GM19043 (cell line): ENCODE data around the gene AOPEP.

ENCODE experiments used
- ATAC-seq: cut with Tn5 transposase; IDR thresholded peaks from one replicate; pipeline ENCODE4 v1.9.1; 2021; ENCODE audit warnings: low read depth; ENCODE audit not compliant: unreplicated experiment

AOPEP gene

DNA sequence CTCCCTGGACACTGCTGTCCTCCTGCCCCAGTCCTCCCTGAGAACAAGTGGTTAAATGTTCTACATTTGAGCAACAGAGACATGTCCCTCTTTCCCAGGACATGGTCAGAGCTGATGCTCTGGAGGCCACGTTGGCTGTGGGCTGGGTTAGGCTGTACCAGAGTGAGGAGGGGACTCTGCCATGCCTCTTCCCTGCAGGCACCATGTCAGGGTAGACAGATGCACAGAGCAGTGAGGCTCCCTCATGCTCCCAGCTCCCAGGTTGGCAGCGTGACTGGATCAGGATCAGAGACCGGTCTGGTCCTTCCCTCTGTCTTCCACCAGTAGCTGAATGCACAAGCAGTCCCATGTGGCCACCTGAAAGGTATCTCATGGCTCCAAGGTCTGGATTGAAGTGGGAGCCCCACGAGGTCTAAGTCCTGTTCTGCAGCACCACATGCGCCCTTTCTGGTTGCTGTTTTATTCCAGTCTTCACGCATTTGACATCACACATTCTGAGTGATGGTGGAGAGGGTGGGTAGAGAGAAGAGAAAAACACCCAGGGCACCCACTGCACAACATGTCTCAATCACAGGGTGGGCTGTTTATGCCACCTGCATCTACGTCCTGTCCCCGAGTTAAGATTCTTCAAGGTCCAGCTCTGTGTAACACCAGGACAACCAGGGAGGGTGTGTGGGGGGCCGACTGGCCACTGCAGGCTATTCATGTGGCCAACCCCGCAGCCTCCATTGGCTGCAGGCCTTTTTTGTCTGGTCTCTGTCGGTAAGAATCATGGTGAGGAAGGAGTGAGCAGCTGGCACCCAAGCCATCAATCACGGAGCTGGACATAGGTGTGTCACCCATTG is 386.2 kb downstream of the AOPEP start:
- ATAC-seq: no peak

DNA sequence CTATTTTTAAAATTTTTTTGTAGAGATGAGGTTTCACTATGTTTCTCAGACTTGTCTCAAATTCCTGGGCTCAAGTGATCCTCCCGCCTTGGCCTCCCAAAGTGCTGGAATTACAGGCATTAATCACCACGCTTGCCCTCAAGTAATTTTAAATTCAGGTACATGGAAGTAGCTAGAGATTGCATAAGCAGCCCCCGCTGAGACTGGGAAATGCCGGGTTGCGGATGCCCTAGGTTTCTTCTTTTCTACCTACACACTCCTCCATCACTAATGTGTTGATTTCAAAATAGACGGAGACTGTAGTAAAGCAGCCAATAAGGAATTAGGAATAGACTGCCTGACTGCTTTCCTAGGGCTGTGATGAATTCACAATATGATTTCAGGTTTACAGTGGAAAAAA is 388.6 kb downstream of the AOPEP start:
- no peak for ATAC-seq

DNA sequence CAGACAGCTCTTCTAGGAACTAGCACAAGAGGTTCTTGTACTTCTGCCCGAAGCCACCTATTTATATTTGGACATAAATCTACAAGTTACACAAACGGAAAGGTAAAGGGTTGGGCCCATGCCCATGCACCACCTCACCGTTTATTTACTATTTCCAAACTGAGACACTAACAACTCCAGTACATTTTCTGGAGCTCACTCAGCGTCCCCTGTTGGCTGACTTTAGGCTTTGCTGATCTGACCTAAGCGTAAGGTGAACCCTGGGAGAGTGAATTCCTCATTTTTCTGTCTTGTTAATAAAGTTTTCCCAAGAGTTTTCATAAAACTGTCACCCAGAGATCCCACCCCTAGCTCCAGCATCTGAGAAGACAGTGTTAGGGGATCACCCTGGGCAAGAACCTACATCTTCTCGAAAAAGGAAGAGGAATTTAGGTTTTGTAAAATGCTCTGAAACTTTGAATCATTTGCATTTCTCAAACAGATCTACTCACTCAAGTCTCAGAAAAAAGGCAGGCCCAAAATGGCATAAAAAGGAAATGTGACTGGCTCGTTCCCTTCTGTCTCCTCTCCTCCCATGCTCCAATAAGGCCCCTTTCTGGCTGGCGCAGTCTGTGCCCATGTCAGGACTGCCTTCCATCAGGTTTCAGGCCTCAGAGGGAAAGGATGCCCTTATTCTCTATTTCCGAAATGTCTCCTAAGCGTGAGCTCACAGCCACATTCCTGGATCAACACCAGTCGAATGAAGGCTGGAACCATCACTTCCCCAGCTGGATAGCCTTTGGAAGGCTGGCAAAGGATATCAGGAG is 389.7 kb downstream of the AOPEP start:
- no peak for ATAC-seq

DNA sequence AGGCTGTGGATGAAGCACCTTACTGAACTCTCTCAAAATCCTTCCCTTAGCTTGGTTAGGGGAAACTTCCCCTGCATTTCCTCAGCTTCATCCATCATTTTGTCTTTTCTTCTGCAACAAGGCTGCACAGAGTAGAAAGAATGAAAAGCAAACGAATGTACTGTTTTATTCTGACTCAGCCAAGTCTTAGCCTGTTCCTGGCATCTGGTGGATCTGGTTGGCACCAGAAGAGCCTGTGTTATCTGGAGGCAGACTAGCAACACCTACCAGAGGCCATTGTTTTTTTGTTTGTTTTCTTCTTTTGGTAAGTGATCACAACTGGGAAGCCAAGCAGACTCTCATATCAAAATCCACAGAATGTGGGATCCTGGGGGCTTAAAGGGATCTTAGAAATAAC is 390.3 kb downstream of the AOPEP start:
- ATAC-seq: no peak

DNA sequence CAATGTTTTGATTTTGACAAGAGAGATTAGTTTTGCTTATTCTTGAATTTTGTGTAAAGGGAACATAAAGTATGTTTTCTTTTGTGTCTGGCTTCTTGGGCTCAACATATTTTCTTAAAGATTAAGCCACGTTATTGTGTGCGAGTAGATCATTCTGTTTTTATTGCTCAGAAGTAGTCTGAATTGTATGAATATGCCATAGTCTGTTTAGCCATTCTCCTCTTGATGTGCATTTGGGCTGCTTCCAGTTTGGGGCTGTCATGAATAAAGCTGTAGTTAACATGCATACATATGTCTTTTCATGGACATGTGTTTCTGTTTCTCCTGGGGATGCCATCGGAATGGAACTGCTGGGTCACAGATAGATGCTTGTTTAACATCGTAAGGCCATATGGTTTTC is 392.1 kb downstream of the AOPEP start:
- no peak for ATAC-seq

DNA sequence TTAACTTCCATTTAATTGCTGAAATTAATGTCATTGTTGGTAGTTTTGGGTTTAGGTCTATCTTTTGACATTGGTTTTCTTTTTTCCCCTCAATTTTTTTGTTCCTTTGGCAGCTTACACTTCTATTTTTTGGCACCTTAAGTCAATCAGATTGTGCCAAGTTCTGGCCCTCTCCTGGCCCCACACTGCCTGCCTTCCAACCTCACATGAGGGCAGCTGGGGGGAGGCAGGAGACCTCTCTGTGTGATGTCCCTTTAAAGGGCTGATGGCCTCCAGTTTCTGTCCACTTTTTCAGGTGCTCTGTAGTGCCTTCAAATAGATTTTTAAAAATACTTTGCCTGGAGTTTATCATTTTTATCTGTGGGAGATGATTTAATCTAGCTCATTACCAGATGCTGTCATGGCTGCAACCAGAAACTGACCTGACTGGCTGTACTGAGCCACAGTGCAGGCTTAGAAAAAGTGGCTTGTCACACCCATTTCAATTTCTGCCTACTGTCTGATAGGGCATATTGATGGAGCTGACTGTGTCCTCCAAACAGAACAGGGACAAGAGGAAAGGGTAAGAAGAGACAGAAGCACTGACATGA is 394.4 kb downstream of the AOPEP start:
- no peak for ATAC-seq

DNA sequence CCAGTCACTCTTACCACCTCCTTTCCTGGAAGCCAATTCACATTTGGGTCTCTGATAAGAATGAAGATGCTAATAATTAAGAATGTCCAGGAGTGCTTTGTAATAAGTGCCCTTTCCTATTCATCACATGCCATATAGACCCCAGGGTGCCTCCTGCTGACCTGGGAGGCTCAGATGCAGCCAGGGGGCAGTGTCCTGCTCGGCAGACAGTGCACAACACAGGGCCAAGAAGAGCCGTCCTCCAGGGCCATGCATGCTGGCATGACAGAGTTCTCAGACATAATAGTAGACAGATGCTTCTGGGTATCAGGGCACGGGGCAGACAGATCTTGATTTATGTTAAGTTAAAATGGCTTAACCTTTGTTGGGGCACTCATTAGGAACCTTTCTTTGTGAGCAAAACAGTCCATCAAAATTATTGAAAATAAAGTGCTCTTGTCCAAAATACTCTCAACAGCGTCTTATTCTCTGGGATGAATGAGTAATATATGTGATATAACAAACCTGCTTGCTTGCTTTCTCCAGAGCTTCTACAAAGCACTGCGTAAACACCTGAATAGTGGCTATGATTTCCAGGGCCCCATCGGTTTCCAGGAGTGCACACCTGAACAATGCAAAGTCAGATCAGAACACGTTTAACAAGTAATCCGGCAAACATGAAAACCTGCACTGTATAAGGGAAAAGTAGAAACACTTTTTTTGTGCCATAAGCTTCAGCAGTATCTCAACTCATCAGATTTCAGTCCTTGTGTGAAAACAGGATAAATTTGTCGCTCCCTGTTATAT is 398.3 kb downstream of the AOPEP start:
- no peak for ATAC-seq

DNA sequence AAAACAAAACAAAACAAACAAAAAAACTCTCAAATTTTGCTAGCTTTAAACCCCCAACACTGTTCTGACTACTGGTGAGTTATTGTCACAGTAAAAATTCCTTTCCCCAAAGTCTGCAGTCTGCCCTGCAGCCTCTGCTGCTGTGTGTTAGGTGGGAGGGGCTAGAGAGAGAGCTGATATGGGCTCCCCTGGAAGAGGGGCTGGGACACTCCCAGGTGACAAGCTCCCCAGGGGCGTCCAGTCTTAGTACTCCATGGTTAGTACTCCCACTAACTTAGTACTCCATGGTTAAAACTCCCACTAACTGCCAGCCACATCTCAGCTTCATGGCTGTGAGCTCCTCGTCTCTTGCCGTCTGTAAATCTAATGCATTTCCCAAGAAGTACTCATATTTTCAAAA is 399.2 kb downstream of the AOPEP start:
- no peak for ATAC-seq

DNA sequence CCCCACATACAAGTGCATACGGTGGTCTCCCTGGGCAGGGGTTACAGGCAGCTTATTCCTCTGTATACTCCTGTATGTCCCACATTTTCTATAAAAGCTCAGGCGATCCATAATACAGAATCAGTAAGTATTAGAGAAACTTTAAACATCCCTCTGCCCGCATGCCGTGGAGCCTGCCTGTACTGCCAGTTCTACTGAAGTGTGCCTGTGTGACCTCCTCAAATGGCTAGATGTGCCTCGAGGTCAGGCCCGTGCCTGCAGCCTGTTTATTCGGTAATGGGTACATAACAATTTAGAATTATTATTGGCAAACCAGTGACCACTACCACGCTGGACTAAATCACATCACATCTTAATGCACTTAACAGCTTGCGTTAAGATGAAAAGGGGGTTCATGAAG is 400.2 kb downstream of the AOPEP start:
- no peak for ATAC-seq

DNA sequence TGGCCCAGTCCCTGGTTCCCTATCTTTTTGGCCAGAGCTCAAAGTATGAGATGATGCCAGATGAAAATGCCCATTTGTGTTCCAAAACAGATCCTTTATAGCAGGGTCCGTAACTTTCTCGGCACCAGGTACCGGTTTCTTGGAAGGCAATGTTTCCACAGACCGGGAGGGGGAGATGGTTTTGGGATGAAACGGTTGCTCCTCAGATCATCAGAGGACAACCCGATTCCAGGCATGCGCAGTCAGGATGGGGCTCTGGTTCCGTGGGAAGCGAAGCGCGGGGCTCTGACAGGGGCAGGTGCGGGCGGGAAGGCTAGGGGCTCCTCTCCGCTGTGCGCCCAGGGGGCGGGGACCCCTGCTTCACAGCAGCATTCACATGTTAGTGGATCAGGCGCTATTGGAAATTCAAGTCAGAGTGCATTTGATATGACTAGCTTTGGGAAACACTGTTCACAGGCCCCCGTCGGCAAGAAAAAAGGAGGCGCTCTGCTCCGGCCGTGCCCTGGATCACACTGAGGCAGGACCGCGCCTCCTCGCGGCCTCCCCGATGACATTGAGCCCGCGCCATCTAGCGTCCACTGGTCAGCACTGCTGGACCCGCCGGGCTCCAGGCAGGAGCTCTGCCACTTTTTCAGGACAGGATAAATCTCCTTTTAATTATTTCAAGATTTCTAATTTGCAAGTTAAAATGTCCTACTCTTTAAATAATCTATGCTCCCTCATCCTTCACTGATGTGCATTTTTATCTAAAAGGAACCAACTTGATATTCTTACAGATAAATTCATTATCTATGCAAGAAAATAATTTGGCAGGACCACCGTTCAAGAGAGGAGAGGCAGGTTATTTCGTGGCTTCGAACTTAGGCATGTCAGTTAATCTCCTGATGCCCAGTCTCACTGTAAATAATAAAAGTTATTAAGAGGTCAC is 401.0 kb downstream of the AOPEP start:
- no peak for ATAC-seq

DNA sequence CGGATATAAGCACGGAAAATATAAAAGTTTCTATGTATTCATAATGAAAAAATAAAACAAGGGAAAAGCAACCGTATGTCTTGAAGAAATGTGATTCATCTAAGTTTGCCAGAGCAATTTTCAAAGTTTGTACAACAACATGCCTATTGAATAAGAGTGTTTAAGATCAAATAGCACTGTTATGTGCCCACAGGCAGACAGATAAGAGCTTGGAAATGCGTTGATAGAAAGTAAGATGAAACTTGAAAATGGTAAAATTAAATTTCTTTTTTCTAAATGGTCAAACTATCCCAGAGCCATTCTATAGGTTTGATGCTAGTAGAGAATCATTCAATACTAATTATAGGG is 401.7 kb downstream of the AOPEP start:
- no peak for ATAC-seq

DNA sequence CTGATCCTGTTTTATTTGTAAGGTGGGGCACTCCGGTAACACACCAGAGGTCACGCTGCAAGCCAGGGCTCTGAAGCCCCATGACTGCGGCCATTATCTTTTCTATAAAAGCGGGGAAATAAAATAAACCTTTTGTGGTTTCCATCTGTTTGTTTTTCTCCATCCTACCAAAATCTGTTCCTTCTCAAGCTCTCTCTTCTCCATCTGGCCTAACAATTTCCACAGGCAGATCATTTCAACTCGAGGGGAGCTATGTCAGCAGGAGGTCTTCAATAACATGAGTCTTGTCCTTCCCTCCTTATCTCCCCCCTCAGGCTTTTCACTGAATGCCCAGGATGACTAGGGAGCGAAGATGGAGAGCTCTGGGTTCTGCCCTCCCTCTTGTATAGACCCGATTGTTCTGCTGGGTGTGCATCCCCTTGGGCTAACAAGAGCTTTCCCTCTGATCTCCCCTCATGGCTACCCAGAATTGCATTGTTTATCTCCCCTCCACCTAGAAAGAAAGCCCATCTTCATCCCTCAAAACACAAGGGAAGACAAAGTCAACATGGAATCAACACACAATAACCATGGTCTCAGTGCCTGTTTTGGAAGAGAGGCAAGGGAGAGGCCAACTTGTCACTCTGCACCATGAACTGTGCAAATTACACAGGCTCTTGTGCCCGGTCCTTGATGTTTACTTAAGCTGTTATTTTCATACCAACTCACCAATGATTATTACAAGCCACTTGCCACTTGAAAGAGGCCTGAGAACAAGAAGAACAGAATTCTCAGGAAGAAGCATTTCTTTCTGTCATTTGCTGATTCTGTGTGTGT is 403.2 kb downstream of the AOPEP start:
- ATAC-seq: no peak

DNA sequence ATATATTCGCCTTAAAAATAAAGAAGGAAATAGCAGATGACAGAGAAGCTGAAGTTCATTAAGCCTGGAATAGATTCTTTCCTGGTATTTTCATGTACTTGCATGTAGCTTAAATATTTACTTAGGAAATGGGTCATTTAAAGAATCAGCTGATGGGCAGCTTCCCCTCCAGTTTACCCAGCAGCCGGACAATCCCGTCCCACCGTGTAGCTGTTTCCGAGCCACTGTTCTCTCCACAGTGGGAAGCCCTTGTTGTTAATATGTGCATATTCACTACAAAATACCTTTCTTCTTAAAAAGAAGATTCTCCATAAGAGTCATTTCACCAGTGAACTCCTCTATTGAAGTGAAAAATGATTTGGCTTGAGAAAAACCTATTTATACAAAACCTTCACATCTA is 404.0 kb downstream of the AOPEP start:
- ATAC-seq: no peak

DNA sequence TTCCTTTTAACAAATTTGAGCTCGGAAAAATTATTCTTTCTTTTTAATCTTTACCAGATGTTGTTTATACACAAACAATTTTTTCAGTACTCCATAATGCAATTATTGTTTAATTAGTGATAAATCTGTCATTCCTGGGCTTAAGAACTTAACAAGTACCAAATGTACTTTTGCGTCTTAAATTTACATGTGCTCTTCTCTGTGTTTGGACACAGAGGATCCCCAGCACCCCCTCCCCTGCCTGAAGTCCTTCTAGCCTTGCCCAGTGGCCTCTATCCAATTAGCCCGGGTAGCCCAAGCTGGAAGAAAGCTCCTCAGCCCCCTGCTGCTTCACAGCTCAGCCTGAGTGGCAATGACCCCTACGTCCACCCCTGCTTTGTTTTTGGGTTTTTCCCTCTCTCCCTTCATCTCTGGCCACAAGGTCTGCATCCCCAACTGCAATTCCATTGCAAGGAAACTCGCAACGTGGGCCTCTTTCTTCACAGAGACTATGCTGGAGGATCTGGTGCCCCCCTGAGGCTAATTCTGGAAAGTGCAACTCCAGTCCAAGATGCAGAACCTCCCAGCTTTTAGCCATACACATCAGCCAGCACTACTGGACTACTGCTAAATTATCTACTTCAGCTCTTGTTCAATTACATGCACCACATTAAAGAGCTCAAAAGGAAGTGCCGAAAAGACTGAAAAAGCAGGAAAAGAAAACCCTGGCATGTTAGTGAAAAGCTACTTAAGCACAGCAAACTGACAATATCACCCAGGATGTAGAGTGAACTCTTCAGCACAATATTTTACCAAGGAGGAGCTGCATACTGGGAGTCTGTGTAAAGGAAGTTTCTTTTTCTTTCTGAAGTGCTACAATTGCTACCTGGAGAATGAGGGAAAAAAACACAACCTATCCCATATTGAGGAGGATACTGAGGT is 404.8 kb downstream of the AOPEP start:
- no peak for ATAC-seq

DNA sequence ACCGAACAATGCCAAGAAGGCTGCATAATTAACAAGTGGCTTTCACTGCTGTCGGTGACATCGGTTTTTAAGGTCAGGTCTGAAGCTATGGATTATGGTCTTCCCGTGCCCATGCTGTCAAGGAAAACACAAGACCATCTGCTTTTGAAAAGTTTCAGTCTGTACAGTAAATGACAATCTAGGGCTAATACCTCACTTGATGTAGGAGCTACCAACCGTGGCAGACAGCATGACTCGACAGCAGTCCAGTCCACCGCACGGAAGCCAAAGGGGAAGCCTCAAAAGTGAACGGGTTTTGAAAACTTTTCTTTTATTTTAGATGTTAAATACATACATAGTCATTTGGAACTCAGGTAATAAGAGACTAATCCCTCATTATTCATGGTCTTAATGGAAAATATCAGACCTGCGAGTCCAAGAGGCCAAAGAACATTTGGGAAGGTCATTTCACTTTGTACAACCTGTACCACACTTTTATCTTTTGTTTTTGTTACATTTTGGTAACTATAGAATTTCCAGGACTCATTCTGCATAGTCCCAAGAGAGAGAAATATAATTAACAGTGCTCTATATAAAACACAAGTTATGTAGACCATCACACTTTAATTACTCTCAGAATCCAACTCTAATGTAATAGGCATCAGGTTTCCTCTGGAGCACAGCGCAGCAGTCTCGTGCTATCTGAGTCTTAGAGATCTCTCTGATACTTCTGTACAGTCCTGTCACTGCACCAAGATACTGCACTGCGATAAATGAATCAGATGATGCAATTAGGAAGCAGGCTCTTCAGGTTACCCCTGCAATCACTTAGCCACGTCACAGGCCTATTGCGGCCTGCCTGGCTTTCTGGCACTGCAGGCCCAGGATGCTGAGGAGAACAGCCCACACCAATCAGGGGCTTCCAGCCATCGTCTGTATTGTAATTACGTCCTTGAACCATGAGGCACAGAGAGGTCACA is 406.1 kb downstream of the AOPEP start:
- no peak for ATAC-seq

DNA sequence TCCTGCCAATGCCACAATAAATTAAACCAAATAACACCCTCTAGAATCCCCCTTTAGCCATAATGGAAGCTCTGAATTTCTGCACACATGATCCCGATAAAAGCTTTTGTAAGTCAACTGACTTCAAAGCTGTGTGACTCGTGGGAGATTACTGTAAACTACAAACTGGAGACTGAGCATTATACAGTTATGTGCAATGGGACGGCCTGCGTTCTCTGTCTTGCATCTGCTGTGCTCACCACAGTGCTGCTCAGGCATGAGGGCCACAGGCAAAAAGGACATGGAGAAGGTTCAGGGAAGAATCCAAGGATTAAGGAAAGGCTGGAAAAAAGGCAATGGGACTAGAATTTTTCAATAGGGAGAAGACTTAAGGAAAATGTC is 406.8 kb downstream of the AOPEP start:
- no peak for ATAC-seq

DNA sequence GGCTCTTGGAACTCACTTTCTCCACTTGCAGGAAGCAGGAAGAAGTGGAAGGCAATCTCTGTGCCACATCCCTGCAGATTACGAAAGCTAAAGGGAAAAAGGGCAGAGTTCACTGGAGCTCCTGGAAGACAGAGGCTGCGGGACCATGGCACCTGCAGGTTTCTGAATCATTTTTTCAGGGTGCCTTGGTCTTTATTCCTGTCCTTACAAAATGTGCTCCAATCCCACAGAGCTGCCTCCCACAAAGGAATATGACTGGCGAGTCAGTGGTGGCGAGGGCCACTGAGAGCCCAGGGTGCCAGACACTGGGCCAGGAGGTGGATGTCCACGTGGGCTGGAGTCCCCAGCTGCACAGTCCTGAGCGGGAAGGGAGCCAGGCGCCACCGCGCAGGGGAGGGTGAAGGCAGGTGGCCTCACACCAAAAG is 408.0 kb downstream of the AOPEP start:
- no peak for ATAC-seq
